HEK293T (cell line): ENCODE results near the gene PSME2.

ENCODE experiments used
- BHLHE40 ChIP-seq: fragments of 450-650 bp; IDR thresholded peaks from 2 replicates; pipeline ENCODE4 v1.6.1; 2016; ENCODE audit warnings: mild to moderate bottlenecking, moderate library complexity, borderline replicate concordance
- ELF4 ChIP-seq: fragments of 450-650 bp; IDR thresholded peaks from 2 replicates; pipeline ENCODE4 v1.6.1; 2017; ENCODE audit warnings: antibody characterized with exemption
- FOXK2 ChIP-seq: fragments of 450-650 bp; IDR thresholded peaks from 2 replicates; pipeline ENCODE4 v1.6.1; 2016; ENCODE audit warnings: mild to moderate bottlenecking
- FOXM1 ChIP-seq: fragments of 450-650 bp; IDR thresholded peaks from 2 replicates; pipeline ENCODE4 v1.6.1; 2017; ENCODE audit warnings: mild to moderate bottlenecking, borderline replicate concordance
- HDGF ChIP-seq: fragments of 450-650 bp; IDR thresholded peaks from 2 replicates; pipeline ENCODE4 v1.6.1; 2017; ENCODE audit warnings: antibody characterized with exemption, borderline replicate concordance
- SP1 ChIP-seq: fragments of 450-650 bp; IDR thresholded peaks from 2 replicates; pipeline ENCODE4 v1.6.1; 2017
- SUZ12 ChIP-seq: fragments of 450-650 bp; IDR thresholded peaks from 2 replicates; pipeline ENCODE4 v1.6.1; 2016; ENCODE audit warnings: mild to moderate bottlenecking
- TARDBP ChIP-seq: fragments of 450-650 bp; IDR thresholded peaks from 2 replicates; pipeline ENCODE4 v1.6.1; 2016
- TF ChIP-seq, protein P1 (sequence below): fragments of 450-650 bp; IDR thresholded peaks from 2 replicates; pipeline ENCODE4 v1.6.1; 2016

GRCh38 chr14:24119691-24120090, 26.7 kb downstream of the PSME2 start:
- no peak for TF ChIP-seq FOXK2
- no peak for TF ChIP-seq SUZ12
- no peak for TF ChIP-seq BHLHE40
- no peak for TF ChIP-seq HDGF
- TF ChIP-seq ELF4: no peak
- TF ChIP-seq, protein P1, sequence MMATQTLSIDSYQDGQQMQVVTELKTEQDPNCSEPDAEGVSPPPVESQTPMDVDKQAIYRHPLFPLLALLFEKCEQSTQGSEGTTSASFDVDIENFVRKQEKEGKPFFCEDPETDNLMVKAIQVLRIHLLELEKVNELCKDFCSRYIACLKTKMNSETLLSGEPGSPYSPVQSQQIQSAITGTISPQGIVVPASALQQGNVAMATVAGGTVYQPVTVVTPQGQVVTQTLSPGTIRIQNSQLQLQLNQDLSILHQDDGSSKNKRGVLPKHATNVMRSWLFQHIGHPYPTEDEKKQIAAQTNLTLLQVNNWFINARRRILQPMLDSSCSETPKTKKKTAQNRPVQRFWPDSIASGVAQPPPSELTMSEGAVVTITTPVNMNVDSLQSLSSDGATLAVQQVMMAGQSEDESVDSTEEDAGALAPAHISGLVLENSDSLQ: no peak
- no peak for TF ChIP-seq FOXM1
- TF ChIP-seq TARDBP: no peak
- no peak for TF ChIP-seq SP1
